NCI-H82 treated with DMSO at 0.1 percent for 48 hours (cell line): Measurements from ENCODE around the gene MRPL17.
"Not testable (repeated sequence)": the region's sequence is repeated elsewhere in the genome, so short reads cannot be mapped to it uniquely, and the experiment has no call there.

Experiments used
- DNase-seq: peaks from one replicate; lab custom pipeline; 2025; ENCODE audit not compliant: unreplicated experiment; lab: John Stamatoyannopoulos, UW

The MRPL17 gene

GRCh38 chr11:6684068-6684467 lies 928 bp upstream of the MRPL17 start:
- DNase-seq = not testable (repeated sequence)

- DNase-seq = no peak
Measured at GRCh38 chr11:6682591-6682935, 577 bp downstream of the MRPL17 start.

GRCh38 chr11:6681949-6682348 lies 1.2 kb downstream of the MRPL17 start:
- DNase-seq = no peak

- DNase-seq = no peak
Measured at GRCh38 chr11:6681505-6681904, 1.6 kb downstream of the MRPL17 start.

GRCh38 chr11:6677018-6677417 lies 6.1 kb downstream of the MRPL17 start:
- DNase-seq = no peak

- DNase-seq = no peak
Measured at GRCh38 chr11:6674862-6675261, 8.3 kb downstream of the MRPL17 start.

GRCh38 chr11:6674219-6674597 lies 8.9 kb downstream of the MRPL17 start:
- DNase-seq = no peak

GRCh38 chr11:6673523-6674218 lies 9.5 kb downstream of the MRPL17 start:
- DNase-seq = no peak

GRCh38 chr11:6671991-6672390 lies 11.1 kb downstream of the MRPL17 start:
- no peak for DNase-seq

- no peak for DNase-seq
Measured at GRCh38 chr11:6670202-6670830, 12.8 kb downstream of the MRPL17 start.

- DNase-seq = no peak
Measured at GRCh38 chr11:6667733-6668374, 15.3 kb downstream of the MRPL17 start.

- DNase-seq = no peak
Measured at GRCh38 chr11:6666302-6667183, 16.6 kb downstream of the MRPL17 start.

GRCh38 chr11:6664551-6664950 lies 18.6 kb downstream of the MRPL17 start:
- no peak for DNase-seq

GRCh38 chr11:6663794-6664469 lies 19.2 kb downstream of the MRPL17 start:
- no peak for DNase-seq

GRCh38 chr11:6660712-6661111 lies 22.4 kb downstream of the MRPL17 start:
- no peak for DNase-seq

GRCh38 chr11:6658647-6659046 lies 24.5 kb downstream of the MRPL17 start:
- peak; percentile 63 for DNase-seq

GRCh38 chr11:6657346-6657745 lies 25.8 kb downstream of the MRPL17 start:
- no peak for DNase-seq

GRCh38 chr11:6656936-6657335 lies 26.2 kb downstream of the MRPL17 start:
- DNase-seq = no peak

GRCh38 chr11:6656584-6656915 lies 26.6 kb downstream of the MRPL17 start:
- DNase-seq = no peak

- DNase-seq = no peak
Measured at GRCh38 chr11:6655790-6656583, 27.2 kb downstream of the MRPL17 start, which contains the start of gene DCHS1. DCHS1 (minus strand) TSS chr11:6655809; CDS start chr11:6641613, 14,196 bp downstream.
